GM19328 (cell line): Measurements from ENCODE around the gene KLK7.
"Not testable (repeated sequence)": the region's sequence is repeated elsewhere in the genome, so short reads cannot be mapped to it uniquely, and the experiment has no call there.

Experiments
- ATAC-seq: cut with Tn5 transposase; IDR thresholded peaks from one replicate; pipeline ENCODE4 v1.9.1; 2021; ENCODE audit warnings: mild to moderate bottlenecking, moderate library complexity; ENCODE audit not compliant: unreplicated experiment

Gene KLK7

GRCh38 chr19:50978772-50979390 is 4.8 kb downstream of the KLK7 start:
- no peak for ATAC-seq

- no peak for ATAC-seq
Measured at GRCh38 chr19:50977626-50978025, 6.1 kb downstream of the KLK7 start.

- no peak for ATAC-seq
Measured at GRCh38 chr19:50975766-50976165, 8.0 kb downstream of the KLK7 start.

- no peak for ATAC-seq
Measured at GRCh38 chr19:50974702-50975556, 8.8 kb downstream of the KLK7 start.

GRCh38 chr19:50972795-50973376 is 10.8 kb downstream of the KLK7 start:
- no peak for ATAC-seq

- ATAC-seq: not testable (repeated sequence)
Measured at GRCh38 chr19:50969810-50970209, 13.9 kb downstream of the KLK7 start.

GRCh38 chr19:50969413-50969760 is 14.3 kb downstream of the KLK7 start, which contains the start of gene KLK6:
KLK6 (minus strand) TSS chr19:50969591; CDS start chr19:50968104, 1,487 bp downstream.
- no peak for ATAC-seq

GRCh38 chr19:50968716-50969412 is 14.9 kb downstream of the KLK7 start:
- no peak for ATAC-seq

- no peak for ATAC-seq
Measured at GRCh38 chr19:50967929-50968715, 15.6 kb downstream of the KLK7 start.

- ATAC-seq: no peak
Measured at GRCh38 chr19:50964266-50964665, 19.5 kb downstream of the KLK7 start.

- ATAC-seq: no peak
Measured at GRCh38 chr19:50963381-50963780, 20.3 kb downstream of the KLK7 start.

- no peak for ATAC-seq
Measured at GRCh38 chr19:50962245-50962644, 21.5 kb downstream of the KLK7 start.

GRCh38 chr19:50959731-50960500 is 23.8 kb downstream of the KLK7 start:
- ATAC-seq: no peak

GRCh38 chr19:50957587-50957986 is 26.1 kb downstream of the KLK7 start:
- no peak for ATAC-seq

- ATAC-seq: no peak
Measured at GRCh38 chr19:50952910-50953309, 30.8 kb downstream of the KLK7 start, which contains the start of gene KLK5. KLK5 (minus strand) TSS chr19:50953038; CDS start chr19:50952657, 381 bp downstream.

- ATAC-seq: no peak
Measured at GRCh38 chr19:50949861-50950260, 33.9 kb downstream of the KLK7 start.

GRCh38 chr19:50947123-50947522 is 36.6 kb downstream of the KLK7 start:
- no peak for ATAC-seq

GRCh38 chr19:50944795-50945194 is 38.9 kb downstream of the KLK7 start:
- no peak for ATAC-seq

- ATAC-seq: no peak
Measured at GRCh38 chr19:50943074-50943828, 40.5 kb downstream of the KLK7 start.
